Caco-2 (cell line): ENCODE data around the gene PROM2. TPM values are rescaled to one million over a fixed set of nuclear protein-coding genes. Genes with fewer than 3 reads are reported as not detected.

Source experiments
- BruUV-seq: library from RNA; stranded (reverse); fragments of 400-500 nt; replicated peaks from 2 replicates; lab custom pipeline; 2021; lab: Mats Ljungman, UMichigan
- CTCF ChIA-PET: fragments of 300-600 bp; sonication (Branson Sonifier 250); formaldehyde crosslinking; loops from one replicate; lab custom pipeline; 2022; ENCODE audit warnings: antibody characterized with exemption; lab: Charles Lee
- POLR2A ChIA-PET: fragments of 300-600 bp; sonication (Branson Sonifier 250); formaldehyde crosslinking; loops from one replicate; lab custom pipeline; 2022; ENCODE audit warnings: antibody characterized with exemption; lab: Charles Lee
- DNase-seq, 2 experiments: peaks; one replicate each; pipeline versions ENCODE4 v3.0.0 to v3.0.0-alpha.2; 2020 to 2022
- H3K27me3 ChIP-seq: replicated peaks from 2 replicates; pipeline ENCODE4 v1.6.0; 2011; ENCODE audit warnings: low read length; ENCODE audit not compliant: control insufficient read depth, insufficient read depth
- H3K36me3 ChIP-seq: 2 replicates; pipeline ENCODE4 v1.5.1; 2011; ENCODE audit warnings: low read length; ENCODE audit not compliant: control insufficient read depth, insufficient read depth
- H3K4me1 ChIP-seq: fragments of 250-450 bp; sonication (Bioruptor Pico); 2 replicates; pipeline ENCODE4 v1.5.1; 2020; ENCODE audit warnings: mild to moderate bottlenecking
- H3K4me3 ChIP-seq: 2 replicates; pipeline ENCODE4 v1.5.1; 2011; ENCODE audit warnings: low read depth, mild to moderate bottlenecking, control low read depth, low read length
- H3K9me3 ChIP-seq: fragments of 250-450 bp; sonication (Bioruptor Pico); 2 replicates; pipeline ENCODE4 v1.5.1; 2020; ENCODE audit warnings: mild to moderate bottlenecking, moderate library complexity
- H3K27ac Mint-ChIP-seq: one replicate; pipeline ENCODE4 v1.8.0; 2022; ENCODE audit warnings: mixed read lengths; ENCODE audit not compliant: unreplicated experiment
- H3K27me3 Mint-ChIP-seq: one replicate; pipeline ENCODE4 v1.8.0; 2022; ENCODE audit warnings: mixed read lengths; ENCODE audit not compliant: insufficient read depth, unreplicated experiment
- H3K36me3 Mint-ChIP-seq: one replicate; pipeline ENCODE4 v1.8.0; 2022; ENCODE audit warnings: mild to moderate bottlenecking, mixed read lengths; ENCODE audit not compliant: insufficient read depth, unreplicated experiment
- H3K4me1 Mint-ChIP-seq: one replicate; pipeline ENCODE4 v1.8.0; 2022; ENCODE audit warnings: low read depth, mixed read lengths; ENCODE audit not compliant: unreplicated experiment
- H3K4me3 Mint-ChIP-seq: one replicate; pipeline ENCODE4 v1.8.0; 2022; ENCODE audit warnings: mild to moderate bottlenecking, moderate library complexity, mixed read lengths; ENCODE audit not compliant: unreplicated experiment
- H3K9me3 Mint-ChIP-seq: one replicate; pipeline ENCODE4 v1.8.0; 2022; ENCODE audit warnings: mixed read lengths; ENCODE audit not compliant: unreplicated experiment
- CTCF ChIP-seq, 2 experiments: fragments of 200-600 bp in 1 of 2; IDR thresholded peaks; 1 replicate in 1 of 2; 2 replicates in 1 of 2; pipeline versions ENCODE4 v1.5.1 to v1.8.0; 2011 to 2022; ENCODE audit warnings: antibody characterized with exemption in 1 of 2, control low read depth in 1 of 2, inconsistent platforms in 1 of 2, low read depth in 1 of 2, low read length in 1 of 2, mild to moderate bottlenecking in 1 of 2, moderate library complexity in 1 of 2; ENCODE audit not compliant: insufficient read depth in 1 of 2, severe bottlenecking in 1 of 2, unreplicated experiment in 1 of 2
- intact Hi-C: fragments of 100-400 bp; cut with micrococcal nuclease; formaldehyde crosslinking; loops from one replicate; pipeline ENCODE4 v1.10.0; 2022; ENCODE audit not compliant: unreplicated experiment
- total RNA-seq: library from RNA; stranded (reverse); gene quantifications from 2 replicates; pipeline ENCODE4 v1.2.3, GENCODE V29; 2022

PROM2 gene
- total RNA-seq, 1 experiment from 2014 or later = 0.82 TPM

- CTCF ChIA-PET = no interaction called here
- H3K27ac Mint-ChIP-seq = no peak overlapping the region
Observed at GRCh38 chr2:95300450-95300849, 26.2 kb downstream of the PROM2 start.

GRCh38 chr2:95301186-95301585 is 26.9 kb downstream of the PROM2 start:
- CTCF ChIA-PET = no interaction called here
- Mint-ChIP-seq H3K4me1 (no peaks in the 10 kb centered on the region), H3K27ac (no peak overlapping the region), H3K9me3 (no peaks in the 10 kb centered on the region), H3K27me3 (peaks cover 10% of the 10 kb centered on the region), H3K36me3 (no peaks in the 10 kb centered on the region), H3K4me3 (no peak overlapping the region)
- POLR2A ChIA-PET = no interaction called here
- Histone ChIP-seq H3K4me1 (no peaks in the 10 kb centered on the region; the same call in 1 of the 2 replicates), H3K4me3 (no peak overlapping the region), H3K9me3 (no peaks in the 10 kb centered on the region), H3K27me3 (no peaks in the 10 kb centered on the region), H3K36me3 (no peaks in the 10 kb centered on the region)
- intact Hi-C loops = no loop called here
- TF ChIP-seq CTCF (IDR thresholded peaks at IDR 0.05; ENCODE audit: insufficient read depth in 1 of 2, low read depth in 1 of 2, low read length in 1 of 2, severe bottlenecking in 1 of 2, unreplicated experiment in 1 of 2) = no peak
- DNase-seq = no peak
- BruUV-seq = no TSS peak

More at GRCh38 chr2:95300450-95300849, 26.2 kb downstream of the PROM2 start:
- Histone ChIP-seq H3K4me3 (no peak overlapping the region), H3K36me3 (no peaks in the 10 kb centered on the region), H3K27me3 (no peaks in the 10 kb centered on the region), H3K9me3 (no peaks in the 10 kb centered on the region), H3K4me1 (no peaks in the 10 kb centered on the region)
- BruUV-seq = no TSS peak
- Mint-ChIP-seq H3K36me3 (no peaks in the 10 kb centered on the region), H3K4me3 (no peak overlapping the region), H3K9me3 (no peaks in the 10 kb centered on the region), H3K4me1 (no peaks in the 10 kb centered on the region), H3K27me3 (peaks cover 10% of the 10 kb centered on the region)
- no peak for TF ChIP-seq CTCF (IDR thresholded peaks at IDR 0.05; ENCODE audit: insufficient read depth in 1 of 2, low read depth in 1 of 2, low read length in 1 of 2, severe bottlenecking in 1 of 2, unreplicated experiment in 1 of 2)
- DNase-seq = no peak
- intact Hi-C loops = no loop called here
- POLR2A ChIA-PET = no interaction called here

GRCh38 chr2:95301876-95302641 is 27.8 kb downstream of the PROM2 start:
- ChIA-PET POLR2A (no interaction called here), CTCF (interaction anchor here (0.5 kb wide), 1 partner anchor 10 kb away, joined by 3 read pairs; no protein-coding TSS in a partner anchor)
- H3K9me3 Mint-ChIP-seq = no peaks in the 10 kb centered on the region

More at GRCh38 chr2:95301876-95302641, 27.8 kb downstream of the PROM2 start:
- Mint-ChIP-seq H3K4me3 (no peak overlapping the region), H3K36me3 (no peaks in the 10 kb centered on the region), H3K27me3 (peaks cover 10% of the 10 kb centered on the region), H3K27ac (no peak overlapping the region), H3K4me1 (no peaks in the 10 kb centered on the region)
- intact Hi-C loops = no loop called here
- Histone ChIP-seq H3K4me3 (no peak overlapping the region), H3K4me1 (no peaks in the 10 kb centered on the region; the same call in 1 of the 2 replicates), H3K9me3 (no peaks in the 10 kb centered on the region), H3K36me3 (no peaks in the 10 kb centered on the region), H3K27me3 (no peaks in the 10 kb centered on the region)
- DNase-seq = no peak
- no TSS peak for BruUV-seq
- no peak for TF ChIP-seq CTCF (IDR thresholded peaks at IDR 0.05; ENCODE audit: insufficient read depth in 1 of 2, low read depth in 1 of 2, low read length in 1 of 2, severe bottlenecking in 1 of 2, unreplicated experiment in 1 of 2)
